Lower leg skin (tissue), 4 donors: ENCODE results near the gene RPS28. TPM values are rescaled to one million over a fixed set of nuclear protein-coding genes. Genes with fewer than 3 reads are reported as not detected.

Experiments
- DNase-seq, 2 donors: peaks; one replicate each; pipeline ENCODE4 v3.0.0-alpha.2; 2019; ENCODE audit warnings: low spot score in 2 of 2
- H3K4me3 ChIP-seq: fragments of 200-600 bp; sonication (generic); 2 replicates; pipeline ENCODE4 v1.5.1; 2017; ENCODE audit warnings: mild to moderate bottlenecking, low read depth; ENCODE audit not compliant: poor library complexity, severe bottlenecking
- POLR2A ChIP-seq, 2 donors: fragments of 450-650 bp; IDR thresholded peaks; one replicate each; pipeline ENCODE4 v1.6.1; 2016 to 2017; ENCODE audit warnings: antibody characterized with exemption in 2 of 2, mild to moderate bottlenecking in 1 of 2, moderate library complexity in 1 of 2
- WGBS, 2 donors: methylation state at CpG; one replicate each; pipeline ENCODE4 v1.1.5; 2018; 5-methylcytosine and 5-hydroxymethylcytosine counted together
- intact Hi-C: fragments of 100-400 bp; cut with DNase I; formaldehyde crosslinking; loops from one replicate; pipeline ENCODE4 v1.15.0; 2023; ENCODE audit warnings: low total_unique reads
- total RNA-seq, 4 donors: library from RNA; depleted of rRNA; stranded (reverse); fragments of >200 nt; gene quantifications; one replicate each; pipeline ENCODE4 v1.1.0, GENCODE V29; 2016
- TF ChIP-seq, protein P1 (sequence below), 3 donors: fragments of 450-650 bp; IDR thresholded peaks; one replicate each; pipeline ENCODE4 v1.5.1; 2016; ENCODE audit warnings: antibody characterized with exemption in 3 of 3, mild to moderate bottlenecking in 3 of 3, moderate library complexity in 2 of 3

The RPS28 gene
- total RNA-seq, 4 donors from 2014 or later = 427 to 879 (median 727) TPM

DNA sequence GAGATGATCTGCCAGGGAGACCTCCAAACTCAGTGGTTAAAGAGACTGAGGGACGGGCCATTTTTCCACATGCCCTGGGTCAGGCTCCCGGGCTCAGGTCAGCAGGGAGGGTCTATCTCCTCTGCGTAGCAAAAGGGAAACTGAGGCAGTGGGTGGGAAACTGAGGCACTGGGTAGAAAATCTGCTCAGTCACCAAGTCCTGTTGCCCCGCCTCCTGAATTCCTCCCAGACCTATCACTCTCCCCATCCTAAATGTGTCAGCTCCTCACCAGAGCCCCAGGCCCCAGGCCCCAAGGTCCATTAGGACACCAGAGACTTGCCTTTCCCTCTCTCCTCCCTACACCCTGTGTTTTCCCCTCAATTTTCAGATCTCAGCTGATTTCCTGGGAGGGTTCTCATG, 15.5 kb upstream of the RPS28 start:
- TF ChIP-seq, protein P1, sequence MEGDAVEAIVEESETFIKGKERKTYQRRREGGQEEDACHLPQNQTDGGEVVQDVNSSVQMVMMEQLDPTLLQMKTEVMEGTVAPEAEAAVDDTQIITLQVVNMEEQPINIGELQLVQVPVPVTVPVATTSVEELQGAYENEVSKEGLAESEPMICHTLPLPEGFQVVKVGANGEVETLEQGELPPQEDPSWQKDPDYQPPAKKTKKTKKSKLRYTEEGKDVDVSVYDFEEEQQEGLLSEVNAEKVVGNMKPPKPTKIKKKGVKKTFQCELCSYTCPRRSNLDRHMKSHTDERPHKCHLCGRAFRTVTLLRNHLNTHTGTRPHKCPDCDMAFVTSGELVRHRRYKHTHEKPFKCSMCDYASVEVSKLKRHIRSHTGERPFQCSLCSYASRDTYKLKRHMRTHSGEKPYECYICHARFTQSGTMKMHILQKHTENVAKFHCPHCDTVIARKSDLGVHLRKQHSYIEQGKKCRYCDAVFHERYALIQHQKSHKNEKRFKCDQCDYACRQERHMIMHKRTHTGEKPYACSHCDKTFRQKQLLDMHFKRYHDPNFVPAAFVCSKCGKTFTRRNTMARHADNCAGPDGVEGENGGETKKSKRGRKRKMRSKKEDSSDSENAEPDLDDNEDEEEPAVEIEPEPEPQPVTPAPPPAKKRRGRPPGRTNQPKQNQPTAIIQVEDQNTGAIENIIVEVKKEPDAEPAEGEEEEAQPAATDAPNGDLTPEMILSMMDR (IDR thresholded peaks at IDR 0.05) = no peak
- no peak for TF ChIP-seq POLR2A (IDR thresholded peaks at IDR 0.05)
- H3K4me3 ChIP-seq = no peak overlapping the region
- intact Hi-C loops = no loop called here
- 73 to 98% methylated on average over 4 of the region's 4 CpGs for WGBS, 2 donors
- DNase-seq = peak; percentile 11 to 53

DNA sequence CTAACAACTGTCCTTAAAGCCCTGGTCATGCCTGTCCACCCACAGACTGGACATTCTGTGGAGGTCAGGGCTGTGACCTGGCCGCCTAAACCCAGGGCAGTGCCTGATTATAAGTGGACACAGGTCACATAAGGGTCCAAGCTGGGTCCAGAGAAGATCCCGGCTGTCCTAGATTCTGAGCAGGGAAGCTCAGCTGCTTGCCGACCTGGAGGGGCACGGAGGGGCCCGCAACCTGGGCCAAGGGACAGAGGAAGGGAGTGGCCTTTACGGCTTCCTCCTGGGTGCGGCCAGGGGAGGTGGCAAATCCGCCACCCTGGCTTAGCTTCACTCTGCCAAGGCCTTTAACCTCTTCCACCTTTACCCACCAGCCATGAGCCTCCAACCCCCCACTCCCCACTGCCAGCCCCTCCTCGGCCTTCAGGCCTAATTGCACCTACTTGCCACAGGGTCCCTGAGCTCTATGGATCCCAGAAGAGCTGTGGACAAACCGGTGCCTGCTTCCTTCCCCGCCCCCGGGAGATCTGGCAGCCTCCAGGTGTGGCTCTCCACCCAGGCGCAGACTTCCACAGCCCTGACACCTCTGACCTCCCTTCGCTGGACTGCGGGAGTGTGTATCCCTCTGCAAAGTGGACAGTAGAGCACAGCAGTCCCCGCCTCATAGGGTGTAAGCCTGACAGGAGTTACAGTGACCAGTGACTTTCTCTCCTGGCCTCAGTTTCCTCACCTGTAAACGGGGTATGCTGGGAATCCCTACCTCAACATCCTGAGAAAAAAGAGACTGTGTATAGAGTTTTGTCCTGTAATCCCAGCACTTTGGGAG, 14.9 kb upstream of the RPS28 start:
- DNase-seq = peak; percentile 7 to 87
- intact Hi-C loops = no loop called here
- H3K4me3 ChIP-seq = no peak overlapping the region
- TF ChIP-seq POLR2A (IDR thresholded peaks at IDR 0.05) = no peak
- TF ChIP-seq, protein P1 (IDR thresholded peaks at IDR 0.05) = no peak
- 58 to 74% methylated on average over 14 to 17 of the region's 17 CpGs for WGBS, 2 donors

DNA sequence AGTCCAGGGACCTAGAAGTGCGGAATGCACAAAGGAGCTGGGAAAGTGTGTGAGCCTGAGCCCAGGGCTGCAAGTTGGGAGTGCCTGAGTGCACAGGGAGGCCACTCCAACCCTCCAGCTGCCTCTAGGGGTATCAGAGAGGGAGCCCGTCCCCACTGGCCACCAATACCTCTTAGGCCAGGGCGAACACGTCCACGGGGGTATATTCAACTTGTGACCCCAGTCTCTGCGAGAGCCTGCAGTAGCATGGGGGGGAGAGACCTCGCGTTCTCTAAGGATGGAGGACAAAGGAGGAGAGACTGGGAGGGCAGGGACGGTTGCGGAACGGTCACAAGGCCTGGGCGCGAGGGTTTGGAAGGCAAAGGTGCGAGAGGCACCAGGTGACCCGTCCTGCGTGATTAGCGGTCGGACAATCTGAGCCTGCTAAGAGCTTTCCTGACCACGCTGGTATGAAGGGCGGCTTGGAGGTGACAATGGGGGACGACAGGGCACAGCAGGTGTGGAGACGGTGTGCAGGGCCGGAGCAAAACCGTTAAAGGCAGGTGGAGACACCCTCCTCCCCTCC, 13.8 kb upstream of the RPS28 start:
- WGBS, 2 donors = 10 to 23% methylated on average over 24 of the region's 24 CpGs
- intact Hi-C loops = no loop called here
- DNase-seq = peak; percentile 13 to 86
- peak overlapping the region; percentile 23 for H3K4me3 ChIP-seq
- TF ChIP-seq, protein P1 (IDR thresholded peaks at IDR 0.05) = no peak
- no peak for TF ChIP-seq POLR2A (IDR thresholded peaks at IDR 0.05)

DNA sequence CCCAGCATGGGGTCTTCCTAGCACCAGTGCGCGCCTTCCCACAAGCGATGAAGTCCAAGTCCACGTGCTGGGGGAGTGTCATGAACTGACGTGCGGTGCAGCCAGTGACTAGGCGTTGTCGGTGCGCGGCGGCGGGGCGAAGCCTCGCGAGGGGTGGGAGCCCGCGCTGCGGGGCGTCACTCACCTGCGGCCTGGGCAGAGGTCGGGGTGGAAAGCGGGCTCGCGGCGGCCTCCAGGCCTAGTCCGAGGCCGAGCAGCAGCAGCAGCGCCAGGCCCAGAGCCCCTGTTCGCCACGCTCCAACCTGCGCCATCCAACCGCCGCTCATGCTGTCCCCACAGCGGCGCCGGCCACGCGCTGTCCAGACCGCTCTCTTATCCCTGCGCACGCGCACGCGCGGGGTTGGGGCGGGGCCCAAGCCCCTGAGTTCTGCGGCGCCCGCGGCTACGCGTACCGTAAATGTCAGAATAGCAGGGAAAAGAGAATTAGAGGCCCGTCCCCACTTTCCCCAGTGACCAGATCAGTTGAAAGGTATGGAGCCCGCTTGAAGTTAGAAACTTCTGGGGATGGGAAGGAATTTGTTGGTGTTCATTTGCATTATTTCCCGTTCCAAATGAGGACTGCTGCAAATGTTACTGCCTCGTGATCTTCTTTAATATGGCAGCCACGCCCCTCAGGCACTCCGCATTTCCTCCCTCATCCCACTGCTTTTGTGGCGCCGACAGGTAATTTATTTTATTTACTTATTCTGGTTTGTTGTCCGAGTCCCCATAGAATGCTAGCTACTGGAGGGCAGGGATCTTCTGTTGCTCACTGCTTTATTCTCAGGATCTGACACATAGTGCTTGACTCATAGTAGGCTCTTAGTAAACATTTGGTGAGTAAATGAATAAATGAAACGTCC, 13.1 kb upstream of the RPS28 start, which contains the start of gene CD320:
TSS of gene CD320 (minus strand) at position 394 of the 902 bp plus-strand sequence. CDS start at position 326, 68 bp downstream.
- 0% methylated on average over 39 to 53 of the region's 63 CpGs for whole genome bisulfite sequencing, 2 donors
- H3K4me3 ChIP-seq = peak within 1 kb of the TSS; percentile 23
- no peak for TF ChIP-seq POLR2A (IDR thresholded peaks at IDR 0.05)
- TF ChIP-seq, protein P1 (IDR thresholded peaks at IDR 0.05) = no peak
- intact Hi-C loops = no loop called here
- peak; percentile 78 to 97 for DNase-seq

DNA sequence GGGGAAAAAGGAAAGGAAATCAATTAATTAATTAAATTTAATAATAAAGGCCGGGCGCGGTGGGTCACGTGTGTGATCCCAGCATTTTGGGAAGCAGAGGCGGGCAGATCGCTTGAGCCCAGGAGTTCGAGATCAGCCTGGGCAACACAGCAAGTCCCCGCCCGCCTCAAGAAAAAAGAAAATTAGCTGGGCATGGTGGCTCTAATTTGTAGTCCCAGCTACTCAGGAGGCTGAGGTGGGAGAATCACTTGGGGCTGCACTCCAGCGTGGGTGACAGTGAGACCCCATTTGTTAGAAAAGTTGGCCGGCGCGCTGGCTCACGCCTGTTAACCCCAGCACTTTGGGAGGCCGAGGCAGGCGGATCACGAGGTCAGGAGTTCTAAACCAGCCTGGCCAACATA, 12.4 kb upstream of the RPS28 start:
- H3K4me3 ChIP-seq = no peak overlapping the region
- WGBS, 2 donors = 62 to 65% methylated on average over 17 of the region's 17 CpGs
- intact Hi-C loops = no loop called here
- DNase-seq = peak in 1 of 2 donors; percentile 72
- no peak for TF ChIP-seq POLR2A (IDR thresholded peaks at IDR 0.05)
